SK-N-SH treated with all-trans-retinoic acid at 6 μM for 48 hours (cell line): ENCODE measurements around the gene AKAP7.

ENCODE experiments used
- ATAC-seq: fragments of 200-7000 bp; cut with Tn5 transposase; 3 replicates; pipeline ENCODE4 v1.9.1; 2020; ENCODE audit warnings: mild to moderate bottlenecking, moderate library complexity
- ARNTL ChIP-seq: fragments of 450-650 bp; formaldehyde crosslinking; IDR thresholded peaks from 2 replicates; pipeline ENCODE4 v1.5.0; 2020; ENCODE audit warnings: low read depth, mild to moderate bottlenecking, moderate library complexity, borderline replicate concordance
- BACH2 ChIP-seq: fragments of 250-450 bp; sonication (Bioruptor Pico); IDR thresholded peaks from 2 replicates; pipeline ENCODE4 v1.9.0; 2021; ENCODE audit warnings: mild to moderate bottlenecking, borderline replicate concordance
- CSDC2 ChIP-seq: fragments of 250-450 bp; sonication (Bioruptor Pico); IDR thresholded peaks from 2 replicates; pipeline ENCODE4 v1.5.0; 2020; ENCODE audit warnings: mild to moderate bottlenecking, moderate library complexity
- ESRRG ChIP-seq: fragments of 250-450 bp; sonication (Bioruptor Pico); IDR thresholded peaks from 2 replicates; pipeline ENCODE4 v1.6.1; 2021; ENCODE audit warnings: mild to moderate bottlenecking
- GLIS3 ChIP-seq: fragments of 250-450 bp; sonication (Bioruptor Pico); IDR thresholded peaks from 2 replicates; pipeline ENCODE4 v1.5.0; 2020; ENCODE audit warnings: mild to moderate bottlenecking, moderate library complexity
- PATZ1 ChIP-seq: fragments of 250-450 bp; sonication (Bioruptor Pico); IDR thresholded peaks from 2 replicates; pipeline ENCODE4 v1.8.0; 2020; ENCODE audit warnings: mild to moderate bottlenecking, moderate library complexity, borderline replicate concordance
- POU6F1 ChIP-seq: fragments of 250-450 bp; sonication (Bioruptor Pico); IDR thresholded peaks from 2 replicates; pipeline ENCODE4 v1.8.0; 2021; ENCODE audit warnings: low read depth, mild to moderate bottlenecking, moderate library complexity, borderline replicate concordance
- SNAI2 ChIP-seq: fragments of 250-450 bp; sonication (Bioruptor Pico); IDR thresholded peaks from 2 replicates; pipeline ENCODE4 v1.5.0; 2020; ENCODE audit warnings: mild to moderate bottlenecking, moderate library complexity
- TCF4 ChIP-seq: fragments of 250-450 bp; sonication (Bioruptor Pico); IDR thresholded peaks from 2 replicates; pipeline ENCODE4 v1.8.0; 2021; ENCODE audit warnings: mild to moderate bottlenecking, moderate library complexity, borderline replicate concordance
- TOX ChIP-seq: fragments of 250-450 bp; sonication (Bioruptor Pico); IDR thresholded peaks from 2 replicates; pipeline ENCODE4 v1.8.0; 2021; ENCODE audit warnings: mild to moderate bottlenecking, moderate library complexity, borderline replicate concordance
- TSHZ2 ChIP-seq: fragments of 250-450 bp; sonication (Bioruptor Pico); IDR thresholded peaks from 2 replicates; pipeline ENCODE4 v1.5.0; 2020; ENCODE audit warnings: mild to moderate bottlenecking, moderate library complexity
- ZC3H10 ChIP-seq: fragments of 250-450 bp; sonication (Bioruptor Pico); IDR thresholded peaks from 2 replicates; pipeline ENCODE4 v1.5.1; 2021; ENCODE audit warnings: mild to moderate bottlenecking, moderate library complexity
- ZFP3 ChIP-seq: fragments of 250-450 bp; sonication (Bioruptor Pico); IDR thresholded peaks from 2 replicates; pipeline ENCODE4 v1.5.0; 2020; ENCODE audit warnings: mild to moderate bottlenecking, moderate library complexity
- ZFP30 ChIP-seq: fragments of 450-650 bp; formaldehyde crosslinking; IDR thresholded peaks from 2 replicates; pipeline ENCODE4 v1.5.0; 2022; ENCODE audit warnings: mild to moderate bottlenecking, moderate library complexity
- ZNF565 ChIP-seq: fragments of 450-650 bp; formaldehyde crosslinking; conservative IDR thresholded peaks from 2 replicates; pipeline ENCODE4 v1.5.0; 2020; ENCODE audit warnings: low read depth, mild to moderate bottlenecking, moderate library complexity
- ZNF70 ChIP-seq: fragments of 450-650 bp; formaldehyde crosslinking; IDR thresholded peaks from 2 replicates; pipeline ENCODE4 v1.5.0; 2020; ENCODE audit warnings: mild to moderate bottlenecking, moderate library complexity
- ZNF8 ChIP-seq: fragments of 450-650 bp; formaldehyde crosslinking; IDR thresholded peaks from 2 replicates; pipeline ENCODE4 v1.5.0; 2020; ENCODE audit warnings: mild to moderate bottlenecking, moderate library complexity
- TF ChIP-seq, protein P1 (sequence below): fragments of 250-450 bp; sonication (Bioruptor Pico); IDR thresholded peaks from 2 replicates; pipeline ENCODE4 v1.5.1; 2021; ENCODE audit warnings: mild to moderate bottlenecking, moderate library complexity

The AKAP7 gene

DNA sequence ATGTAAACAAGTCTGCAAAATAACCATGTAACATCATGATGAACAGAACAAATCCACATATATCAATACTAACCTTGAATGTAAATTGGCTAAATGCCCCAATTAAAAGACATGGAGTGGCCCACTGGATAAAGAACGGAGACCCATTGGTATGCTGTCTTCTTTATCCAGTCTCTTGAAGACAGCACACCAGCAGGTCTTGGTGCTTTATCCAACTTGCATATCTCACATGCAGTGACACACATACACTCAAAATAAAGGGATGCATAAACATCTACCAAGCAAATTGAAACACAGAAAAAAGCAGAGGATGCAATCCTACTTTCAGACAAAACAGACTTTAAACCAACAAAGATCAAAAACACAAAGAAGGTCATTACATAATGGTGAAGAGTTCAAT is 41.9 kb upstream of the AKAP7 start (continued):
- TF ChIP-seq ZC3H10 (CRISPR knock-in tag) (no peak), SNAI2 (no peak), TCF4 (CRISPR knock-in tag) (no peak), PATZ1 (CRISPR knock-in tag) (no peak), ZNF70 (CRISPR knock-in tag) (no peak), CSDC2 (no peak), ESRRG (no peak), ZFP30 (CRISPR knock-in tag) (no peak)
- TF ChIP-seq, protein P1, sequence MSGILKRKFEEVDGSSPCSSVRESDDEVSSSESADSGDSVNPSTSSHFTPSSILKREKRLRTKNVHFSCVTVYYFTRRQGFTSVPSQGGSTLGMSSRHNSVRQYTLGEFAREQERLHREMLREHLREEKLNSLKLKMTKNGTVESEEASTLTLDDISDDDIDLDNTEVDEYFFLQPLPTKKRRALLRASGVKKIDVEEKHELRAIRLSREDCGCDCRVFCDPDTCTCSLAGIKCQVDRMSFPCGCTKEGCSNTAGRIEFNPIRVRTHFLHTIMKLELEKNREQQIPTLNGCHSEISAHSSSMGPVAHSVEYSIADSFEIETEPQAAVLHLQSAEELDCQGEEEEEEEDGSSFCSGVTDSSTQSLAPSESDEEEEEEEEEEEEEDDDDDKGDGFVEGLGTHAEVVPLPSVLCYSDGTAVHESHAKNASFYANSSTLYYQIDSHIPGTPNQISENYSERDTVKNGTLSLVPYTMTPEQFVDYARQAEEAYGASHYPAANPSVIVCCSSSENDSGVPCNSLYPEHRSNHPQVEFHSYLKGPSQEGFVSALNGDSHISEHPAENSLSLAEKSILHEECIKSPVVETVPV (CRISPR knock-in tag): no peak

DNA sequence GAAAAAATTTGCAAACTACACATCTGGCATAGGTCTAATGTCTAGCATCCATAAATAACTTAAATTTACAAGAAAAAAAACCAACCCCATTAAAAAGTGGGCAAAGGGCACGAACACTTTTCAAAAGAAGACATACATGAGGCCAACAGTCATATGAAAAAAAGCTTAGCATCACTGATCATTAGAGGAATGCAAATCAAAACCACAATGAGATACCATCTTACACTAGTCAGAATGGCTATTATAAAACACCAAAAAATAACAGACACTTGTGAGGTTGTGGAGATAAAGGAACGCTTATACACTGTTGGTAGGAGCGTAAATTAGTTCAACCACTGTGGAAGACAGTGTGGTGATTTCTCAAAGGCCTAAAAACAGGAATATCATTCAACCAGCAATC is 38.5 kb upstream of the AKAP7 start:
- ATAC-seq: no peak
- TF ChIP-seq ESRRG: no peak
- no peak for TF ChIP-seq TOX (CRISPR knock-in tag)
- no peak for TF ChIP-seq GLIS3 (CRISPR knock-in tag)
- no peak for TF ChIP-seq TSHZ2 (CRISPR knock-in tag)

DNA sequence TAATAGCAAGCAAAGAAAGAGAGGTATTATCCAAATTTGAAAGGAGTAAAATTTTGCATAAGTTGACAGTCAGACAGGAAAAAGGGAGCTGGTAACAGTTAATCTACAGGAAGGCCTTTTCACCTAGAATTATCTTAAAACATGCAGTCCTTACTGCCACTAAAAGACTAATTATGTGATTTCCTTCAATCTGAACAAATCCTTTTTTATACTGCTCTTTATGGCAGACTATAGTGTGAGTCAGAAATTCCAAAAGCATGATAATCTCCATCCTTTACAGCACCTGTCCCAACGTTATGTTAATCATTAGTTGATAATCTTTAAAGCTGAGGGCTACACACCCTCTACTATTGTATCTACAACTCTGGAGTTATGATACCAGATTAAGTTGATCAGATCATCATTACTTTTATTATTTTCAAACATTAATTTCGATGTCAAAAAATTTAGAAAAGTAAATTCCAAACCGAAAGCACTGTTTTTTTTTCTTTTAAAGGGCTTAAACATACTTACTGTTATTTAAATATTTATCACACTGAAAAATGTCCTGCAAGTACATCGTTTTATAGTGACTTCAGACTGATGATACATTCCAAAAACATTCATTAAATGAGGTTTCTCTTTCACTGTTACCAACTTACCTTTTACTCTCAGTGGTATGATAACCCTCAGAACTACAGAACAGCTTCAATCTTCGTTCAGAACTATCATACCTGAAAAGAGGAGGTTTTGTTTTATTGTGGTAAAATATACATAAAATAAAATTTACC is 33.2 kb upstream of the AKAP7 start:
- no peak for TF ChIP-seq TOX (CRISPR knock-in tag)
- no peak for TF ChIP-seq ZNF565 (CRISPR knock-in tag)
- ATAC-seq: no peak

GRCh38 chr6:131103296-131103695 is 32.0 kb upstream of the AKAP7 start:
- TF ChIP-seq, protein P1 (CRISPR knock-in tag): no peak
- TF ChIP-seq TCF4 (CRISPR knock-in tag) (no peak), ZFP3 (no peak), BACH2 (no peak)
- no peak for ATAC-seq

- ATAC-seq: no peak
- TF ChIP-seq ZNF8 (CRISPR knock-in tag) (no peak), BACH2 (no peak), TSHZ2 (CRISPR knock-in tag) (no peak), SNAI2 (no peak), PATZ1 (CRISPR knock-in tag) (no peak), CSDC2 (no peak), POU6F1 (CRISPR knock-in tag) (no peak), ZNF565 (CRISPR knock-in tag) (no peak), ARNTL (CRISPR knock-in tag) (no peak), TCF4 (CRISPR knock-in tag) (no peak)
These were observed 31.4 kb upstream of the AKAP7 start for GRCh38 chr6:131103901-131104300.
